Neural crest cell (in vitro differentiated cells): ENCODE data around the gene IL1B. TPM values are rescaled to one million over a fixed set of nuclear protein-coding genes. Genes with fewer than 3 reads are reported as not detected.

Experiments
- DNase-seq: peaks from one replicate; pipeline ENCODE4 v3.0.0; 2021; ENCODE audit warnings: low read depth, mixed read lengths, low spot score
- H3K27ac Mint-ChIP-seq: one replicate; pipeline ENCODE4 v1.8.0; 2021; ENCODE audit warnings: mild to moderate bottlenecking, mixed read lengths; ENCODE audit not compliant: unreplicated experiment
- H3K27me3 Mint-ChIP-seq: 2 replicates; pipeline ENCODE4 v1.8.0; 2021; ENCODE audit warnings: low read depth, mild to moderate bottlenecking, mixed read lengths
- H3K36me3 Mint-ChIP-seq: 2 replicates; pipeline ENCODE4 v1.8.0; 2021; ENCODE audit warnings: low read depth, mild to moderate bottlenecking, mixed read lengths
- H3K4me1 Mint-ChIP-seq: 2 replicates; pipeline ENCODE4 v1.8.0; 2021; ENCODE audit warnings: mixed read lengths
- H3K4me3 Mint-ChIP-seq: one replicate; pipeline ENCODE4 v1.8.0; 2021; ENCODE audit warnings: mild to moderate bottlenecking, mixed read lengths
- H3K9me3 Mint-ChIP-seq: 2 replicates; pipeline ENCODE4 v1.8.0; 2021; ENCODE audit warnings: mixed read lengths
- CTCF ChIP-seq: fragments of 200-600 bp; sonication (generic); conservative IDR thresholded peaks from 2 replicates; pipeline ENCODE4 v1.5.0; 2021; ENCODE audit warnings: antibody characterized with exemption, mild to moderate bottlenecking
- total RNA-seq: library from RNA; stranded (reverse); gene quantifications from 2 replicates; pipeline ENCODE4 v1.2.1, GENCODE V29; 2021

The IL1B gene
- total RNA-seq, 1 donor from 2014 or later = not detected

GRCh38 chr2:112881217-112881985 lies 44.8 kb upstream of the IL1B start:
- Mint-ChIP-seq H3K36me3 (no peaks in the 10 kb centered on the region), H3K9me3 (no peaks in the 10 kb centered on the region), H3K27ac (no peak overlapping the region), H3K4me3 (no peak overlapping the region), H3K4me1 (peaks cover 9% of the 10 kb centered on the region), H3K27me3 (peaks cover 2% of the 10 kb centered on the region)
- no peak for TF ChIP-seq CTCF
- no peak for DNase-seq

GRCh38 chr2:112880696-112881095 lies 44.1 kb upstream of the IL1B start:
- H3K9me3 Mint-ChIP-seq = no peaks in the 10 kb centered on the region
- peaks cover 2% of the 10 kb centered on the region for H3K27me3 Mint-ChIP-seq
- TF ChIP-seq CTCF = no peak
- DNase-seq = no peak
- H3K27ac Mint-ChIP-seq = no peak overlapping the region
- H3K36me3 Mint-ChIP-seq = no peaks in the 10 kb centered on the region
- peaks cover 9% of the 10 kb centered on the region for H3K4me1 Mint-ChIP-seq
- H3K4me3 Mint-ChIP-seq = no peak overlapping the region

GRCh38 chr2:112880091-112880531 lies 43.5 kb upstream of the IL1B start:
- Mint-ChIP-seq H3K27ac (no peak overlapping the region), H3K9me3 (no peaks in the 10 kb centered on the region), H3K36me3 (peaks cover 2% of the 10 kb centered on the region), H3K4me3 (no peak overlapping the region), H3K27me3 (peaks cover 2% of the 10 kb centered on the region), H3K4me1 (peaks cover 9% of the 10 kb centered on the region)
- no peak for DNase-seq
- no peak for TF ChIP-seq CTCF

GRCh38 chr2:112879491-112880041 lies 43.0 kb upstream of the IL1B start:
- no peak for DNase-seq
- peaks cover 2% of the 10 kb centered on the region for H3K36me3 Mint-ChIP-seq
- H3K4me3 Mint-ChIP-seq = no peak overlapping the region
- TF ChIP-seq CTCF = no peak
- H3K27me3 Mint-ChIP-seq = peaks cover 2% of the 10 kb centered on the region
- no peaks in the 10 kb centered on the region for H3K9me3 Mint-ChIP-seq
- H3K4me1 Mint-ChIP-seq = peaks cover 9% of the 10 kb centered on the region
- no peak overlapping the region for H3K27ac Mint-ChIP-seq

- no peak for DNase-seq
- H3K27ac Mint-ChIP-seq = no peak overlapping the region
- no peak for TF ChIP-seq CTCF
- peaks cover 2% of the 10 kb centered on the region for H3K36me3 Mint-ChIP-seq
- H3K9me3 Mint-ChIP-seq = no peaks in the 10 kb centered on the region
- H3K4me1 Mint-ChIP-seq = peaks cover 9% of the 10 kb centered on the region
- no peak overlapping the region for H3K4me3 Mint-ChIP-seq
- H3K27me3 Mint-ChIP-seq = peaks cover 4% of the 10 kb centered on the region
Measured at GRCh38 chr2:112877423-112877822, 40.8 kb upstream of the IL1B start.
